ENCODE measurements around the gene SLC35D2.

DNA sequence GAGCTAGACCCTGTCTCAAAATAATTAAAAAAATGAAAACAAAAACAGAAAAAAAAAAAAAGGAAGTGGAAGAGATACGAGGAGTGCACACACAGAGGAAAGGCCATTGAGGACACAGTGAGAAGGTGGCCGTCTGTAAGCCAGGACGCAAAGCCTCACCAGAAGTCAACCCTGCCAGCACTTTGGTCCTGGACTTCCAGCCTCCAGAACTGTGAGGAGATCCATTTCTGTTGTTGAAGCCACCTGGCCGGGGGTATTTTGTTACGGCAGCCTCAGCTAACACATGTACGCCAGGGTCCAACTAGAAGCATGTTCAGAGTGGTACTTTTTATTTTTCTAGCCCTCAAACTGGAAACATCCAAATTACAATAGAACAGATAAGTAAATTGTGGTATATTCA, 21.8 kb downstream of the SLC35D2 start:
- TF ChIP-seq, protein P1, sequence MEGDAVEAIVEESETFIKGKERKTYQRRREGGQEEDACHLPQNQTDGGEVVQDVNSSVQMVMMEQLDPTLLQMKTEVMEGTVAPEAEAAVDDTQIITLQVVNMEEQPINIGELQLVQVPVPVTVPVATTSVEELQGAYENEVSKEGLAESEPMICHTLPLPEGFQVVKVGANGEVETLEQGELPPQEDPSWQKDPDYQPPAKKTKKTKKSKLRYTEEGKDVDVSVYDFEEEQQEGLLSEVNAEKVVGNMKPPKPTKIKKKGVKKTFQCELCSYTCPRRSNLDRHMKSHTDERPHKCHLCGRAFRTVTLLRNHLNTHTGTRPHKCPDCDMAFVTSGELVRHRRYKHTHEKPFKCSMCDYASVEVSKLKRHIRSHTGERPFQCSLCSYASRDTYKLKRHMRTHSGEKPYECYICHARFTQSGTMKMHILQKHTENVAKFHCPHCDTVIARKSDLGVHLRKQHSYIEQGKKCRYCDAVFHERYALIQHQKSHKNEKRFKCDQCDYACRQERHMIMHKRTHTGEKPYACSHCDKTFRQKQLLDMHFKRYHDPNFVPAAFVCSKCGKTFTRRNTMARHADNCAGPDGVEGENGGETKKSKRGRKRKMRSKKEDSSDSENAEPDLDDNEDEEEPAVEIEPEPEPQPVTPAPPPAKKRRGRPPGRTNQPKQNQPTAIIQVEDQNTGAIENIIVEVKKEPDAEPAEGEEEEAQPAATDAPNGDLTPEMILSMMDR (IDR thresholded peaks at IDR 0.05; ENCODE audit: insufficient read depth, low read length, poor library complexity, severe bottlenecking), result no peak
- no peak for TF ChIP-seq EZH2phosphoT487 (conservative IDR thresholded peaks at IDR 0.05; ENCODE audit: low read length)

Data from SU-DHL-6 (cell line).